ENCODE measurements around the gene RASAL2.

The RASAL2 gene

DNA sequence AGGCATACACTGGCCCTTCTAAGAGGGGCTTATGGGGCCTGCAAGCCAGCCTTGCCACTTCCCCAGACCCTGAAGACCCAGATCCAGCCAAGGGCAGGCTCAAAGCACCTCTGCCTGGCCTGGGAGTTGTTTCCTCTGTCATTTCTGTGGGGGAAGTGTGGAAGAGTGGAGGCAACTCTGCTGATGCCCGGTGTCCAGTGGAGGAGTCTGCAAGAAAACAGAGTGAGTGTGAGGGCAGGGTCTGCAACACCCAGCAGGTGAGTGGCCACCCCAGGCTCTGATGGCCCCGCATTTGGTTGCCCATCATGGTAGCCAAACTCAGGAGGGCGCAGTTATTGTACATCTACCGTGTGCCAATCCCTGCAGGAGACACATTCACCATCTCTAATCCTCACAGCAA, 394.5 kb downstream of the RASAL2 start:
- H3K4me3 ChIP-seq (ENCODE audit: severe bottlenecking) = no peak overlapping the region
- no peak overlapping the region for H3K27ac ChIP-seq (ENCODE audit: poor library complexity, severe bottlenecking)
- H3K9me3 ChIP-seq (ENCODE audit: severe bottlenecking) = no peaks in the 10 kb centered on the region
- no peak for DNase-seq (ENCODE audit: low spot score)
- no peaks in the 10 kb centered on the region for H3K4me1 ChIP-seq (ENCODE audit: insufficient read depth, poor library complexity, severe bottlenecking)
- no peaks in the 10 kb centered on the region for H3K36me3 ChIP-seq (ENCODE audit: low read depth)
- no peak for ATAC-seq (ENCODE audit: low read depth)
- no peaks in the 10 kb centered on the region for H3K27me3 ChIP-seq (ENCODE audit: insufficient read depth, poor library complexity, severe bottlenecking)
- TF ChIP-seq, protein P1, sequence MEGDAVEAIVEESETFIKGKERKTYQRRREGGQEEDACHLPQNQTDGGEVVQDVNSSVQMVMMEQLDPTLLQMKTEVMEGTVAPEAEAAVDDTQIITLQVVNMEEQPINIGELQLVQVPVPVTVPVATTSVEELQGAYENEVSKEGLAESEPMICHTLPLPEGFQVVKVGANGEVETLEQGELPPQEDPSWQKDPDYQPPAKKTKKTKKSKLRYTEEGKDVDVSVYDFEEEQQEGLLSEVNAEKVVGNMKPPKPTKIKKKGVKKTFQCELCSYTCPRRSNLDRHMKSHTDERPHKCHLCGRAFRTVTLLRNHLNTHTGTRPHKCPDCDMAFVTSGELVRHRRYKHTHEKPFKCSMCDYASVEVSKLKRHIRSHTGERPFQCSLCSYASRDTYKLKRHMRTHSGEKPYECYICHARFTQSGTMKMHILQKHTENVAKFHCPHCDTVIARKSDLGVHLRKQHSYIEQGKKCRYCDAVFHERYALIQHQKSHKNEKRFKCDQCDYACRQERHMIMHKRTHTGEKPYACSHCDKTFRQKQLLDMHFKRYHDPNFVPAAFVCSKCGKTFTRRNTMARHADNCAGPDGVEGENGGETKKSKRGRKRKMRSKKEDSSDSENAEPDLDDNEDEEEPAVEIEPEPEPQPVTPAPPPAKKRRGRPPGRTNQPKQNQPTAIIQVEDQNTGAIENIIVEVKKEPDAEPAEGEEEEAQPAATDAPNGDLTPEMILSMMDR (IDR thresholded peaks at IDR 0.05; ENCODE audit: poor library complexity, severe bottlenecking) = no peak

DNA sequence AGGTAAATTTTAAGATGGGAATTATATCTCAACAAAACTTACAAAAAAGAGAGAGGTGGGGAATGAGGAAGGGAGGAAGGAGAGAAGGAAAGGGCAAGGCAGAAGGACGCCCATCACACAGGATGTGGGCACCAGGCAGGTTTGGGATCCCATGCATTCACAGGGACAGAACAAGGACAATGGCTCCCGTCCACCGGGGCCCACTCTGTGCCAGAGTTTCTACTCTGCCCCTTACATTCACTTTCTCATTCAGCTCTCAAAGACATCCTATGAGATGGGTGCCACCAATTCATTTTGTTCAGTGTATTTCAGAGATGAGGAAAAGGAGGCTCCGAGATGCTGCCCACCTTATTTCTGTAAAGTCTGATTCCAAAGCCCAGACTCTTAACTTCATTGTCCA, 395.5 kb downstream of the RASAL2 start:
- TF ChIP-seq, protein P1 (IDR thresholded peaks at IDR 0.05; ENCODE audit: poor library complexity, severe bottlenecking) = no peak
- DNase-seq (ENCODE audit: low spot score) = no peak
- no peaks in the 10 kb centered on the region for H3K9me3 ChIP-seq (ENCODE audit: severe bottlenecking)

DNA sequence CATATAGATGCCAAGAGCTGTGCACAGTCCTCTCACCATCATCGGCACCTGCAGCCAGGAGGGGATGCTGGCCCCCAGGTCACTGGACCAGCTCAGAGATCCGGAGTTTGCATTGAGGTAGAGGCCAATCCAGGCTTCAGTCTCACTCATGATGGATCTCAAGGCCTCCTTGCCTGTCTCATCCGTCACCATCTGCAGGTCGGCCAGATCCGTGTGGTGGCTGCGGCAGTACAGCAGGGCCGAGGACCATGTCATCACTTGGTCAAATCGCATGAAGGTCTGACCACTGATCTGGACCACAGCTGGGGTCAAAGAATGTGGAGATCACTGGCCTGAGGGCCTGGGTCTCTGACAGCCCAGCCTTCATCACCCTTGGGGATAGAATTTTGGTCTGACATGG, 396.2 kb downstream of the RASAL2 start:
- no peaks in the 10 kb centered on the region for H3K27me3 ChIP-seq (ENCODE audit: insufficient read depth, poor library complexity, severe bottlenecking)
- TF ChIP-seq, protein P1 (IDR thresholded peaks at IDR 0.05; ENCODE audit: poor library complexity, severe bottlenecking) = no peak
- ATAC-seq (ENCODE audit: low read depth) = no peak
- no peak overlapping the region for H3K27ac ChIP-seq (ENCODE audit: poor library complexity, severe bottlenecking)
- H3K36me3 ChIP-seq (ENCODE audit: low read depth) = no peaks in the 10 kb centered on the region
- H3K4me3 ChIP-seq (ENCODE audit: severe bottlenecking) = no peak overlapping the region
- DNase-seq (ENCODE audit: low spot score) = no peak
- H3K4me1 ChIP-seq (ENCODE audit: insufficient read depth, poor library complexity, severe bottlenecking) = no peaks in the 10 kb centered on the region
- no peaks in the 10 kb centered on the region for H3K9me3 ChIP-seq (ENCODE audit: severe bottlenecking)

More for the DNA sequence above, 395.5 kb downstream of the RASAL2 start:
- H3K27ac ChIP-seq (ENCODE audit: poor library complexity, severe bottlenecking) = no peak overlapping the region
- no peak for ATAC-seq (ENCODE audit: low read depth)
- no peaks in the 10 kb centered on the region for H3K36me3 ChIP-seq (ENCODE audit: low read depth)
- no peaks in the 10 kb centered on the region for H3K4me1 ChIP-seq (ENCODE audit: insufficient read depth, poor library complexity, severe bottlenecking)
- H3K4me3 ChIP-seq (ENCODE audit: severe bottlenecking) = no peak overlapping the region
- H3K27me3 ChIP-seq (ENCODE audit: insufficient read depth, poor library complexity, severe bottlenecking) = no peaks in the 10 kb centered on the region

DNA sequence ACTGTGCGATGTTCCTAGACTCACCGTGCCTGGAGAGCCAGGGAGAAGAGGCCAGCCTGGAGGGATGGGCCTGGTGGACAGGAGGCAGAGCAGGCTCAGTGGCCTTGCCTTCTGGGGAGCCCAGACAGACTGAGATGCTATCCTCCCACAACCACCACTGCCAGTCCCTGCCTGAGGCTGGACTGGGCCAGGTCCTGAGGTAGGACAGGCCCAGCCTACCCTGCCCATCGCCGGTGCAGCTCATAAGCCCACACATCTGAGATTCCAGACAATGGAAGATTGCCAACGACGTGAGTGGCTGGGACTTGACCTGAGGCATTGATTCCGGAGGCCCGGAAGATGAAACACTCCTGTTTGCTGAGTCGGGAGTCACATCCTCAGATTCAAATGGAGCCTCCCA, 397.1 kb downstream of the RASAL2 start:
- TF ChIP-seq, protein P1 (IDR thresholded peaks at IDR 0.05; ENCODE audit: poor library complexity, severe bottlenecking) = no peak
- no peaks in the 10 kb centered on the region for H3K27me3 ChIP-seq (ENCODE audit: insufficient read depth, poor library complexity, severe bottlenecking)
- ATAC-seq (ENCODE audit: low read depth) = no peak

DNA sequence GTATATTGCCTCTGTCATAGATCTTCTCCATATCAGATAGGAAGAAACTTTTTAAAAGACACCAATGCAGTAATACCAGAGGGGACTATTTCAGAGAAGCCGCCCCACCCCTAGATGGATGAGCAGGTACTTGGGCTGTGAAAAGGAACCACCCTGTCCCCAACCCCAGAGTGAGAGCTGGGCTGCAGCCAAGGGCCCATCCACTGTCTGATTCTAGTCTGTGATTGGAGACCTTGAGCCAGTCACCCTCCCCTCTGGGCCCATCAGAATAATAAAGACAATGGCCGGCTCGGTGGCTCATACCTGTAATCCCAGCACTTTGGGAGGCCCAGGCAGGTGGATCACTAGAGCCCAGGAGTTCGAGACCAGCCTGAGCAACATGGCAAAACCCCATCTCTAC, 397.8 kb downstream of the RASAL2 start:
- no peaks in the 10 kb centered on the region for H3K9me3 ChIP-seq (ENCODE audit: severe bottlenecking)

More for the DNA sequence above, 397.1 kb downstream of the RASAL2 start:
- H3K36me3 ChIP-seq (ENCODE audit: low read depth) = no peaks in the 10 kb centered on the region
- no peaks in the 10 kb centered on the region for H3K9me3 ChIP-seq (ENCODE audit: severe bottlenecking)
- no peak for DNase-seq (ENCODE audit: low spot score)
- H3K27ac ChIP-seq (ENCODE audit: poor library complexity, severe bottlenecking) = no peak overlapping the region
- H3K4me3 ChIP-seq (ENCODE audit: severe bottlenecking) = no peak overlapping the region
- no peaks in the 10 kb centered on the region for H3K4me1 ChIP-seq (ENCODE audit: insufficient read depth, poor library complexity, severe bottlenecking)

More for the DNA sequence above, 397.8 kb downstream of the RASAL2 start:
- Histone ChIP-seq H3K27me3 (ENCODE audit: insufficient read depth, poor library complexity, severe bottlenecking) (no peaks in the 10 kb centered on the region), H3K4me3 (ENCODE audit: severe bottlenecking) (no peak overlapping the region), H3K4me1 (ENCODE audit: insufficient read depth, poor library complexity, severe bottlenecking) (no peaks in the 10 kb centered on the region), H3K36me3 (ENCODE audit: low read depth) (no peaks in the 10 kb centered on the region), H3K27ac (ENCODE audit: poor library complexity, severe bottlenecking) (no peak overlapping the region)
- DNase-seq (ENCODE audit: low spot score) = no peak
- no peak for ATAC-seq (ENCODE audit: low read depth)
- TF ChIP-seq, protein P1 (IDR thresholded peaks at IDR 0.05; ENCODE audit: poor library complexity, severe bottlenecking) = no peak
